ENCODE measurements around the gene EPC2.

DNA sequence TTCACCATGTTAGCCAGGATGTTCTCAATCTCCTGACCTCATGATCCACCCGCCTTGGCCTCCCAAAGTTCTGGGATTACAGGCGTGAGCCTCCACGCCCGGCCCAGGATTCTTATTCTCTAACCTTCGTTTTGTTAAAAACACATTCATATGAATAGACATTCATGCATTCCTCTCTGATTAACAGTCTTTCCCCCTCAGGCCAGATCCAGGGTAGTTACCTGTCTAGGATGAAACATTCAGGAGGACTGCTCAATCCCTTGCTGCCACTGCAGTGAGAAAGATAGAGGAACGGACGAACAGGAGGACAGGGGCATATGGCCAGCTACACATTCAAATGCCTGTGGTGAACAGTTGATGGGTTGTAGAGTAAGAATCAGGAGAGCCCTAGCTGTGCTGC, 39.6 kb upstream of the EPC2 start:
- TF ChIP-seq ZNF274 (IDR thresholded peaks at IDR 0.05; ENCODE audit: low read depth, low read length) (no peak), SUZ12 (IDR thresholded peaks at IDR 0.05; ENCODE audit: extremely low read depth, insufficient read depth, insufficient read length) (no peak), YY1 (IDR thresholded peaks at IDR 0.05; ENCODE audit: insufficient read depth, insufficient read length) (no peak)
